ENCODE data around the gene SKI.
"Not testable (repeated sequence)": the region's sequence is repeated elsewhere in the genome, so short reads cannot be mapped to it uniquely, and the experiment has no call there.

SKI gene

GRCh38 chr1:2292725-2293450, 64.8 kb downstream of the SKI start:
- Histone ChIP-seq H3K27me3 (ENCODE audit: control insufficient read depth, insufficient read depth, low read length) (no peaks in the 10 kb centered on the region), H3K4me2 (ENCODE audit: low read length) (no peak overlapping the region), H3K9ac (ENCODE audit: low read depth, low read length) (no peak overlapping the region), H3K4me1 (ENCODE audit: control insufficient read depth, insufficient read depth, low read length) (peaks cover 63% of the 10 kb centered on the region), H3K9me3 (replicated peaks; ENCODE audit: low read length) (no peaks in the 10 kb centered on the region), H3K4me3 (ENCODE audit: low read length) (no peak overlapping the region), H3K36me3 (ENCODE audit: insufficient read depth, low read length) (peaks cover 18% of the 10 kb centered on the region)

- Histone ChIP-seq H3K9ac (ENCODE audit: low read depth, low read length) (peak overlapping the region; percentile 58), H3K4me3 (ENCODE audit: low read length) (peak overlapping the region; percentile 20), H3K27me3 (ENCODE audit: control insufficient read depth, insufficient read depth, low read length) (no peaks in the 10 kb centered on the region), H3K4me1 (ENCODE audit: control insufficient read depth, insufficient read depth, low read length) (peaks cover 63% of the 10 kb centered on the region), H3K4me2 (ENCODE audit: low read length) (peak overlapping the region; percentile 65), H3K9me3 (replicated peaks; ENCODE audit: low read length) (no peaks in the 10 kb centered on the region), H3K36me3 (ENCODE audit: insufficient read depth, low read length) (peaks cover 18% of the 10 kb centered on the region)
Observed at GRCh38 chr1:2294033-2294724, 66.1 kb downstream of the SKI start.

DNA sequence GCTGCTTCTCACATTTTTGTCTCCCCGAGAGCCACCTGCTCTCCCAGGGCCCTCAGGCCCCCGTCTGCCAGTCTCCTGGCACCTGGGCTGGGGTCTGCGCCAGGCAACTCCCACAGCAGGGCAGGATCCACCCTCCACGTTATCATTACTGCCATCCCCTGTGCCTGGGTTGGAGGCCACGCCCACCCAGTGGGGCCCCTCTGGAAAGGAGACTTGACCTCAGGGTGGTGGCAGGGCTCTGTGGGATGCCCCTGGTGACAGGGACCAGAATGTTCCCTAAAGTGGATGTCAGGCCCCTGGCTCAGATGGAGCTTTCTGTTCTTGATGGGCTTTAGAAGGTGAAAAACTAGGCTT, 66.6 kb downstream of the SKI start:
- H3K9ac ChIP-seq (ENCODE audit: low read depth, low read length): peak overlapping the region; percentile 58
- no peaks in the 10 kb centered on the region for H3K9me3 ChIP-seq (replicated peaks; ENCODE audit: low read length)
- H3K4me2 ChIP-seq (ENCODE audit: low read length): peak overlapping the region; percentile 65
- peaks cover 64% of the 10 kb centered on the region for H3K4me1 ChIP-seq (ENCODE audit: control insufficient read depth, insufficient read depth, low read length)
- peaks cover 18% of the 10 kb centered on the region for H3K36me3 ChIP-seq (ENCODE audit: insufficient read depth, low read length)
- no peaks in the 10 kb centered on the region for H3K27me3 ChIP-seq (ENCODE audit: control insufficient read depth, insufficient read depth, low read length)
- H3K4me3 ChIP-seq (ENCODE audit: low read length): no peak overlapping the region

GRCh38 chr1:2295526-2295925, 67.4 kb downstream of the SKI start:
- Histone ChIP-seq H3K4me2 (ENCODE audit: low read length) (no peak overlapping the region), H3K9ac (ENCODE audit: low read depth, low read length) (no peak overlapping the region), H3K27me3 (ENCODE audit: control insufficient read depth, insufficient read depth, low read length) (no peaks in the 10 kb centered on the region), H3K4me3 (ENCODE audit: low read length) (no peak overlapping the region), H3K9me3 (replicated peaks; ENCODE audit: low read length) (no peaks in the 10 kb centered on the region), H3K36me3 (ENCODE audit: insufficient read depth, low read length) (peaks cover 18% of the 10 kb centered on the region), H3K4me1 (ENCODE audit: control insufficient read depth, insufficient read depth, low read length) (peaks cover 64% of the 10 kb centered on the region)

DNA sequence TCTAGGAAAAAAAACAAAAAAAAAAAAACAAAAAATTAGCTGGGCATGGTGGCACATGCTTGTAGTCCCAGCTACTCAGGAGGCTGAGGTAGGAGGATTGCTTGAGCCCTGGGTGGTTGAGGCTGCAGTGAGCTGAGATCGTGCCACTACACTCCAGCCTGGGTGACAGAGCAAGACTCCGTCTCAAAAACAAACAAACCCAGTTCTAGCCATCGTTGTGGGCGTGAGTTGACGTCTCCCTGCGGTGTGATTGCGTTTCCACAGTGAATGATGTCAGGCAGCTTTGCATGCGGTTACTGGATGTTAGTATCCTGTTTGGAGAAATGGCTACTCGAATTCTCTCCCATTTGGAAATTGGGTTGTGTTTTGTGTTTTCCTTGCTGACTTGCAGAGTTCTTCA, 68.1 kb downstream of the SKI start:
- not testable (repeated sequence) for H3K4me2 ChIP-seq (ENCODE audit: low read length); H3K4me3 ChIP-seq (ENCODE audit: low read length); H3K9ac ChIP-seq (ENCODE audit: low read depth, low read length); H3K27me3 ChIP-seq (ENCODE audit: control insufficient read depth, insufficient read depth, low read length); H3K9me3 ChIP-seq (replicated peaks; ENCODE audit: low read length)
- Histone ChIP-seq H3K36me3 (ENCODE audit: insufficient read depth, low read length) (peaks cover 18% of the 10 kb centered on the region), H3K4me1 (ENCODE audit: control insufficient read depth, insufficient read depth, low read length) (peaks cover 66% of the 10 kb centered on the region)

DNA sequence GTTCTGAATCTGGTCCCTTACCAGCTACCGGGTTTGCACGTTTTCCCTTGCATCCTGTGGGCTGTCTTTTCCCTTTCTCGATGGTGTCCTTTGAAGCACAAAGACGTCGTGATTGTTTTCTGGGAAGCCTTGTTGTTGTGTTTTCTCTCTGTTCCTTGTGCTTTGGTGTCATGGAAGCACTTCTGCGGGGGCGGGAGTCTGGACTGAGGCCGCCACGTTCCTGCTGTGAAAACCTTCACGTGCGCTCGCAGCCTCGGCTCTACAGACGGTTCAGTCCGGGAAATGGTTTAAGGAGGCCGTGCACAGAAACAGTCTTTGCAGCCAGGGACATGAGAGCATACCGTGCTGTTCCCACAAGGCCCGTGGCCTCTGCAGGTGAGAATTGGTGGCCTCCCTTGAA, 68.5 kb downstream of the SKI start:
- Histone ChIP-seq H3K4me1 (ENCODE audit: control insufficient read depth, insufficient read depth, low read length) (peaks cover 62% of the 10 kb centered on the region), H3K27me3 (ENCODE audit: control insufficient read depth, insufficient read depth, low read length) (no peaks in the 10 kb centered on the region), H3K4me2 (ENCODE audit: low read length) (no peak overlapping the region), H3K4me3 (ENCODE audit: low read length) (no peak overlapping the region), H3K9me3 (replicated peaks; ENCODE audit: low read length) (no peaks in the 10 kb centered on the region), H3K36me3 (ENCODE audit: insufficient read depth, low read length) (peaks cover 18% of the 10 kb centered on the region), H3K9ac (ENCODE audit: low read depth, low read length) (no peak overlapping the region)

GRCh38 chr1:2297246-2298011, 69.3 kb downstream of the SKI start:
- Histone ChIP-seq H3K4me3 (ENCODE audit: low read length) (no peak overlapping the region), H3K4me2 (ENCODE audit: low read length) (no peak overlapping the region), H3K27me3 (ENCODE audit: control insufficient read depth, insufficient read depth, low read length) (no peaks in the 10 kb centered on the region), H3K36me3 (ENCODE audit: insufficient read depth, low read length) (peaks cover 18% of the 10 kb centered on the region), H3K9me3 (replicated peaks; ENCODE audit: low read length) (no peaks in the 10 kb centered on the region), H3K9ac (ENCODE audit: low read depth, low read length) (no peak overlapping the region), H3K4me1 (ENCODE audit: control insufficient read depth, insufficient read depth, low read length) (peaks cover 54% of the 10 kb centered on the region)

DNA sequence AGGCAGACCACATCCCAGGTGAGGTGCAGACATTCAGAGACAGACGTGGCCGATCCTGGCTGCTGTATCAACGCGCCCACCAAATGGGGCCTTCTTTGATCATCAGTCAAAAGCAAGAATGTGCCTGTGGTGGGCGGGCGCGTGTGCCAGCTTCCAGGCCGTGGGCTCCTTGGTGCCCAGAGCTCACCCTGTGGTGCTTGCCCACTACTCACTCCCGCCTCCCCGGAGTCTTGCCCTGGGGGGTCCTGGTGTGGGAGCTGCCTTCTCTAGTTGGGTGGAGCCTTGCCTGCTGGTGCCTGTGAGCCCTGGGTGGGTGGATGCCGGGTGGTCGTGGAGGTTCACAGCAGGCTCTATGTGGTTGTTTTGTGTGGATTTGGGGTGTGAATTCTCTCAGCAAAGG, 70.6 kb downstream of the SKI start:
- H3K9me3 ChIP-seq (replicated peaks; ENCODE audit: low read length): no peaks in the 10 kb centered on the region
- H3K4me2 ChIP-seq (ENCODE audit: low read length): peak overlapping the region; percentile 24
- peaks cover 23% of the 10 kb centered on the region for H3K36me3 ChIP-seq (ENCODE audit: insufficient read depth, low read length)
- no peak overlapping the region for H3K4me3 ChIP-seq (ENCODE audit: low read length)
- H3K9ac ChIP-seq (ENCODE audit: low read depth, low read length): no peak overlapping the region
- H3K4me1 ChIP-seq (ENCODE audit: control insufficient read depth, insufficient read depth, low read length): peaks cover 43% of the 10 kb centered on the region
- H3K27me3 ChIP-seq (ENCODE audit: control insufficient read depth, insufficient read depth, low read length): no peaks in the 10 kb centered on the region

GRCh38 chr1:2299131-2299627, 71.1 kb downstream of the SKI start:
- Histone ChIP-seq H3K9ac (ENCODE audit: low read depth, low read length) (peak overlapping the region; percentile 7), H3K9me3 (replicated peaks; ENCODE audit: low read length) (no peaks in the 10 kb centered on the region), H3K36me3 (ENCODE audit: insufficient read depth, low read length) (peaks cover 28% of the 10 kb centered on the region), H3K27me3 (ENCODE audit: control insufficient read depth, insufficient read depth, low read length) (no peaks in the 10 kb centered on the region), H3K4me2 (ENCODE audit: low read length) (peak overlapping the region; percentile 24), H3K4me3 (ENCODE audit: low read length) (no peak overlapping the region), H3K4me1 (ENCODE audit: control insufficient read depth, insufficient read depth, low read length) (peaks cover 38% of the 10 kb centered on the region)

- peaks cover 30% of the 10 kb centered on the region for H3K4me1 ChIP-seq (ENCODE audit: control insufficient read depth, insufficient read depth, low read length)
- H3K9ac ChIP-seq (ENCODE audit: low read depth, low read length): peak overlapping the region; percentile 55
Observed at GRCh38 chr1:2300004-2300771, 72.1 kb downstream of the SKI start.

More at GRCh38 chr1:2300004-2300771, 72.1 kb downstream of the SKI start:
- Histone ChIP-seq H3K27me3 (ENCODE audit: control insufficient read depth, insufficient read depth, low read length) (no peaks in the 10 kb centered on the region), H3K4me3 (ENCODE audit: low read length) (no peak overlapping the region), H3K36me3 (ENCODE audit: insufficient read depth, low read length) (peaks cover 39% of the 10 kb centered on the region), H3K9me3 (replicated peaks; ENCODE audit: low read length) (no peaks in the 10 kb centered on the region), H3K4me2 (ENCODE audit: low read length) (peak overlapping the region; percentile 23)
